Uterus (tissue), 2 donors: ENCODE measurements around the gene ZDHHC14.
"Not testable (repeated sequence)": the region's sequence is repeated elsewhere in the genome, so short reads cannot be mapped to it uniquely, and the experiment has no call there.

ENCODE experiments used
- POLR2A ChIP-seq, 2 donors: fragments of 450-650 bp; IDR thresholded peaks; one replicate each; pipeline ENCODE4 v1.6.1; 2016; ENCODE audit warnings: antibody characterized with exemption in 2 of 2, mild to moderate bottlenecking in 1 of 2, moderate library complexity in 1 of 2
- TF ChIP-seq, protein P1 (sequence below), 4 experiments: fragments of 200-600 bp in 2 of 4; fragments of 450-650 bp in 2 of 4; sonication (generic) in 2 of 4; IDR thresholded peaks; one replicate each; pipeline ENCODE4 v1.5.1; 2016 to 2019; ENCODE audit warnings: antibody characterized with exemption in 4 of 4, mild to moderate bottlenecking in 2 of 4, moderate library complexity in 1 of 4

DNA sequence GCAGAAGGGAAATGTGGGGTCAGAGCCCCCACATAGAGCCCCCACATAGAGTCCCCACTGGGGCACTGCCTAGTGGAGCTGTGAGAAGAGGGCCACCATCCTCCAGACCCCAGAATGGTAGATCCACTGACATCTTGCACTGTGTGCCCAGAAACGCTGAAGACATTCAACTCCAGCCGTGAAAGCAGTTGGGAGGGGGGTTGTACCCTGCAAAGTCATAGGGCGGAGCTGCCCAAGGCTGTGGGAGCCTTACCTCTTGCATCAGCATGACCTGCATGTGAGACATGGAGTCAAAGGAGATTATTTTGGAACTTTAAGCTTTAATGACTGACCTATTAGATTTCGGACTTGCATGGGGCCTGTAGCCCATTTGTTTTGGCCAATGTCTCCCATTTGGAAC is 209.7 kb downstream of the ZDHHC14 start:
- TF ChIP-seq, protein P1, sequence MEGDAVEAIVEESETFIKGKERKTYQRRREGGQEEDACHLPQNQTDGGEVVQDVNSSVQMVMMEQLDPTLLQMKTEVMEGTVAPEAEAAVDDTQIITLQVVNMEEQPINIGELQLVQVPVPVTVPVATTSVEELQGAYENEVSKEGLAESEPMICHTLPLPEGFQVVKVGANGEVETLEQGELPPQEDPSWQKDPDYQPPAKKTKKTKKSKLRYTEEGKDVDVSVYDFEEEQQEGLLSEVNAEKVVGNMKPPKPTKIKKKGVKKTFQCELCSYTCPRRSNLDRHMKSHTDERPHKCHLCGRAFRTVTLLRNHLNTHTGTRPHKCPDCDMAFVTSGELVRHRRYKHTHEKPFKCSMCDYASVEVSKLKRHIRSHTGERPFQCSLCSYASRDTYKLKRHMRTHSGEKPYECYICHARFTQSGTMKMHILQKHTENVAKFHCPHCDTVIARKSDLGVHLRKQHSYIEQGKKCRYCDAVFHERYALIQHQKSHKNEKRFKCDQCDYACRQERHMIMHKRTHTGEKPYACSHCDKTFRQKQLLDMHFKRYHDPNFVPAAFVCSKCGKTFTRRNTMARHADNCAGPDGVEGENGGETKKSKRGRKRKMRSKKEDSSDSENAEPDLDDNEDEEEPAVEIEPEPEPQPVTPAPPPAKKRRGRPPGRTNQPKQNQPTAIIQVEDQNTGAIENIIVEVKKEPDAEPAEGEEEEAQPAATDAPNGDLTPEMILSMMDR (IDR thresholded peaks at IDR 0.05) = not testable (repeated sequence)
- TF ChIP-seq POLR2A (IDR thresholded peaks at IDR 0.05) = not testable (repeated sequence)
